GM21423 (cell line): ENCODE measurements around the gene KCNE1.
"Not testable (repeated sequence)": the region's sequence is repeated elsewhere in the genome, so short reads cannot be mapped to it uniquely, and the experiment has no call there.

Source experiments
- ATAC-seq: cut with Tn5 transposase; IDR thresholded peaks from one replicate; pipeline ENCODE4 v1.9.1; 2021; ENCODE audit warnings: mild to moderate bottlenecking, moderate library complexity; ENCODE audit not compliant: unreplicated experiment

Gene KCNE1

GRCh38 chr21:34514576-34515115 lies 2.6 kb upstream of the KCNE1 start:
- ATAC-seq, result no peak

- ATAC-seq, result no peak
These were observed 1.2 kb upstream of the KCNE1 start for GRCh38 chr21:34513129-34513675.

- ATAC-seq, result no peak
These were observed 829 bp downstream of the KCNE1 start for GRCh38 chr21:34511181-34511580.

- ATAC-seq, result no peak
These were observed 1.6 kb downstream of the KCNE1 start for GRCh38 chr21:34510148-34511142.

GRCh38 chr21:34509151-34509550 lies 2.9 kb downstream of the KCNE1 start:
- no peak for ATAC-seq

GRCh38 chr21:34504595-34504994 lies 7.4 kb downstream of the KCNE1 start:
- ATAC-seq, result no peak

GRCh38 chr21:34502480-34503106 lies 9.4 kb downstream of the KCNE1 start:
- ATAC-seq, result no peak

GRCh38 chr21:34501716-34502115 lies 10.3 kb downstream of the KCNE1 start:
- ATAC-seq, result no peak

- ATAC-seq, result no peak
These were observed 11.8 kb downstream of the KCNE1 start for GRCh38 chr21:34500191-34500590.

- ATAC-seq, result no peak
These were observed 12.9 kb downstream of the KCNE1 start for GRCh38 chr21:34499116-34499515.

GRCh38 chr21:34498623-34499022 lies 13.4 kb downstream of the KCNE1 start:
- no peak for ATAC-seq

- ATAC-seq, result not testable (repeated sequence)
These were observed 28.2 kb downstream of the KCNE1 start for GRCh38 chr21:34483854-34484253.

- not testable (repeated sequence) for ATAC-seq
These were observed 28.6 kb downstream of the KCNE1 start for GRCh38 chr21:34483435-34483834.

- not testable (repeated sequence) for ATAC-seq
These were observed 44.7 kb downstream of the KCNE1 start for GRCh38 chr21:34467333-34467732.

GRCh38 chr21:34459426-34459825 lies 52.6 kb downstream of the KCNE1 start:
- ATAC-seq, result not testable (repeated sequence)

GRCh38 chr21:34458266-34458665 lies 53.7 kb downstream of the KCNE1 start:
- not testable (repeated sequence) for ATAC-seq

GRCh38 chr21:34456180-34456579 lies 55.8 kb downstream of the KCNE1 start:
- not testable (repeated sequence) for ATAC-seq

- ATAC-seq, result not testable (repeated sequence)
These were observed 56.4 kb downstream of the KCNE1 start for GRCh38 chr21:34455628-34456027.

GRCh38 chr21:34447018-34447417 lies 65.0 kb downstream of the KCNE1 start:
- ATAC-seq, result not testable (repeated sequence)

- ATAC-seq, result not testable (repeated sequence)
These were observed 68.5 kb downstream of the KCNE1 start for GRCh38 chr21:34443486-34443885.

- not testable (repeated sequence) for ATAC-seq
These were observed 82.3 kb downstream of the KCNE1 start for GRCh38 chr21:34429710-34430109.
